ENCODE measurements around the gene LRRN2.

LRRN2 gene

GRCh38 chr1:204673909-204674649 is 11.5 kb downstream of the LRRN2 start:
- TF ChIP-seq, protein P1, sequence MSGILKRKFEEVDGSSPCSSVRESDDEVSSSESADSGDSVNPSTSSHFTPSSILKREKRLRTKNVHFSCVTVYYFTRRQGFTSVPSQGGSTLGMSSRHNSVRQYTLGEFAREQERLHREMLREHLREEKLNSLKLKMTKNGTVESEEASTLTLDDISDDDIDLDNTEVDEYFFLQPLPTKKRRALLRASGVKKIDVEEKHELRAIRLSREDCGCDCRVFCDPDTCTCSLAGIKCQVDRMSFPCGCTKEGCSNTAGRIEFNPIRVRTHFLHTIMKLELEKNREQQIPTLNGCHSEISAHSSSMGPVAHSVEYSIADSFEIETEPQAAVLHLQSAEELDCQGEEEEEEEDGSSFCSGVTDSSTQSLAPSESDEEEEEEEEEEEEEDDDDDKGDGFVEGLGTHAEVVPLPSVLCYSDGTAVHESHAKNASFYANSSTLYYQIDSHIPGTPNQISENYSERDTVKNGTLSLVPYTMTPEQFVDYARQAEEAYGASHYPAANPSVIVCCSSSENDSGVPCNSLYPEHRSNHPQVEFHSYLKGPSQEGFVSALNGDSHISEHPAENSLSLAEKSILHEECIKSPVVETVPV (CRISPR knock-in tag; IDR thresholded peaks at IDR 0.05) = no peak
- TF ChIP-seq PATZ1 (CRISPR knock-in tag; IDR thresholded peaks at IDR 0.05; ENCODE audit: borderline replicate concordance) (no peak), OSR1 (CRISPR knock-in tag; IDR thresholded peaks at IDR 0.05) (no peak), PPARA (CRISPR knock-in tag; IDR thresholded peaks at IDR 0.05; ENCODE audit: borderline replicate concordance) (no peak), SNAI2 (CRISPR knock-in tag; IDR thresholded peaks at IDR 0.05) (no peak), CSDC2 (CRISPR knock-in tag; IDR thresholded peaks at IDR 0.05) (no peak), BACH2 (CRISPR knock-in tag; IDR thresholded peaks at IDR 0.05; ENCODE audit: borderline replicate concordance) (no peak), ISL1 (CRISPR knock-in tag; IDR thresholded peaks at IDR 0.05) (no peak), ZNF70 (CRISPR knock-in tag; IDR thresholded peaks at IDR 0.05) (no peak)
- no peak for ATAC-seq

GRCh38 chr1:204673209-204673608 is 12.3 kb downstream of the LRRN2 start:
- ATAC-seq = no peak
- TF ChIP-seq CREB5 (CRISPR knock-in tag; IDR thresholded peaks at IDR 0.05; ENCODE audit: low read depth) = no peak
- no peak for TF ChIP-seq ZNF70 (CRISPR knock-in tag; IDR thresholded peaks at IDR 0.05)
- TF ChIP-seq TCF4 (CRISPR knock-in tag; IDR thresholded peaks at IDR 0.05; ENCODE audit: borderline replicate concordance) = no peak
- TF ChIP-seq RARB (CRISPR knock-in tag; IDR thresholded peaks at IDR 0.05) = no peak
- no peak for TF ChIP-seq TOX (CRISPR knock-in tag; IDR thresholded peaks at IDR 0.05; ENCODE audit: borderline replicate concordance)
- no peak for TF ChIP-seq ZC3H10 (CRISPR knock-in tag; IDR thresholded peaks at IDR 0.05)
- TF ChIP-seq ZFP3 (CRISPR knock-in tag; IDR thresholded peaks at IDR 0.05) = no peak
- TF ChIP-seq BACH2 (CRISPR knock-in tag; IDR thresholded peaks at IDR 0.05; ENCODE audit: borderline replicate concordance) = no peak
- TF ChIP-seq ZNF8 (CRISPR knock-in tag; IDR thresholded peaks at IDR 0.05) = no peak
- TF ChIP-seq ISL1 (CRISPR knock-in tag; IDR thresholded peaks at IDR 0.05) = no peak
- TF ChIP-seq ZFP30 (CRISPR knock-in tag; IDR thresholded peaks at IDR 0.05) = no peak
- no peak for TF ChIP-seq ESRRG (CRISPR knock-in tag; IDR thresholded peaks at IDR 0.05)
- TF ChIP-seq, protein P2, sequence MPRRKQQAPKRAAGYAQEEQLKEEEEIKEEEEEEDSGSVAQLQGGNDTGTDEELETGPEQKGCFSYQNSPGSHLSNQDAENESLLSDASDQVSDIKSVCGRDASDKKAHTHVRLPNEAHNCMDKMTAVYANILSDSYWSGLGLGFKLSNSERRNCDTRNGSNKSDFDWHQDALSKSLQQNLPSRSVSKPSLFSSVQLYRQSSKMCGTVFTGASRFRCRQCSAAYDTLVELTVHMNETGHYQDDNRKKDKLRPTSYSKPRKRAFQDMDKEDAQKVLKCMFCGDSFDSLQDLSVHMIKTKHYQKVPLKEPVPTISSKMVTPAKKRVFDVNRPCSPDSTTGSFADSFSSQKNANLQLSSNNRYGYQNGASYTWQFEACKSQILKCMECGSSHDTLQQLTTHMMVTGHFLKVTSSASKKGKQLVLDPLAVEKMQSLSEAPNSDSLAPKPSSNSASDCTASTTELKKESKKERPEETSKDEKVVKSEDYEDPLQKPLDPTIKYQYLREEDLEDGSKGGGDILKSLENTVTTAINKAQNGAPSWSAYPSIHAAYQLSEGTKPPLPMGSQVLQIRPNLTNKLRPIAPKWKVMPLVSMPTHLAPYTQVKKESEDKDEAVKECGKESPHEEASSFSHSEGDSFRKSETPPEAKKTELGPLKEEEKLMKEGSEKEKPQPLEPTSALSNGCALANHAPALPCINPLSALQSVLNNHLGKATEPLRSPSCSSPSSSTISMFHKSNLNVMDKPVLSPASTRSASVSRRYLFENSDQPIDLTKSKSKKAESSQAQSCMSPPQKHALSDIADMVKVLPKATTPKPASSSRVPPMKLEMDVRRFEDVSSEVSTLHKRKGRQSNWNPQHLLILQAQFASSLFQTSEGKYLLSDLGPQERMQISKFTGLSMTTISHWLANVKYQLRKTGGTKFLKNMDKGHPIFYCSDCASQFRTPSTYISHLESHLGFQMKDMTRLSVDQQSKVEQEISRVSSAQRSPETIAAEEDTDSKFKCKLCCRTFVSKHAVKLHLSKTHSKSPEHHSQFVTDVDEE (CRISPR knock-in tag; IDR thresholded peaks at IDR 0.05) = no peak

- no peak for ATAC-seq
- TF ChIP-seq ZNF70 (CRISPR knock-in tag; IDR thresholded peaks at IDR 0.05) = no peak
- TF ChIP-seq RARB (CRISPR knock-in tag; IDR thresholded peaks at IDR 0.05) = no peak
- no peak for TF ChIP-seq PATZ1 (CRISPR knock-in tag; IDR thresholded peaks at IDR 0.05; ENCODE audit: borderline replicate concordance)
- no peak for TF ChIP-seq PPARA (CRISPR knock-in tag; IDR thresholded peaks at IDR 0.05; ENCODE audit: borderline replicate concordance)
- TF ChIP-seq ISL1 (CRISPR knock-in tag; IDR thresholded peaks at IDR 0.05) = no peak
- TF ChIP-seq ZNF8 (CRISPR knock-in tag; IDR thresholded peaks at IDR 0.05) = no peak
- TF ChIP-seq ZFP30 (CRISPR knock-in tag; IDR thresholded peaks at IDR 0.05) = no peak
- no peak for TF ChIP-seq CREB5 (CRISPR knock-in tag; IDR thresholded peaks at IDR 0.05; ENCODE audit: low read depth)
- TF ChIP-seq GLIS3 (CRISPR knock-in tag; IDR thresholded peaks at IDR 0.05) = no peak
- TF ChIP-seq ESRRG (CRISPR knock-in tag; IDR thresholded peaks at IDR 0.05) = no peak
- no peak for TF ChIP-seq ZNF565 (CRISPR knock-in tag; conservative IDR thresholded peaks at IDR 0.05; ENCODE audit: low read depth)
- no peak for TF ChIP-seq TCF4 (CRISPR knock-in tag; IDR thresholded peaks at IDR 0.05; ENCODE audit: borderline replicate concordance)
- no peak for TF ChIP-seq BACH2 (CRISPR knock-in tag; IDR thresholded peaks at IDR 0.05; ENCODE audit: borderline replicate concordance)
- TF ChIP-seq ARNTL (CRISPR knock-in tag; IDR thresholded peaks at IDR 0.05; ENCODE audit: borderline replicate concordance, low read depth) = no peak
- TF ChIP-seq ZFP3 (CRISPR knock-in tag; IDR thresholded peaks at IDR 0.05) = no peak
Observed at GRCh38 chr1:204672482-204673121, 12.9 kb downstream of the LRRN2 start.

All from SK-N-SH treated with all-trans-retinoic acid at 6 μM for 48 hours (cell line).